ENCODE data around the gene TAF4B.

Gene TAF4B

DNA sequence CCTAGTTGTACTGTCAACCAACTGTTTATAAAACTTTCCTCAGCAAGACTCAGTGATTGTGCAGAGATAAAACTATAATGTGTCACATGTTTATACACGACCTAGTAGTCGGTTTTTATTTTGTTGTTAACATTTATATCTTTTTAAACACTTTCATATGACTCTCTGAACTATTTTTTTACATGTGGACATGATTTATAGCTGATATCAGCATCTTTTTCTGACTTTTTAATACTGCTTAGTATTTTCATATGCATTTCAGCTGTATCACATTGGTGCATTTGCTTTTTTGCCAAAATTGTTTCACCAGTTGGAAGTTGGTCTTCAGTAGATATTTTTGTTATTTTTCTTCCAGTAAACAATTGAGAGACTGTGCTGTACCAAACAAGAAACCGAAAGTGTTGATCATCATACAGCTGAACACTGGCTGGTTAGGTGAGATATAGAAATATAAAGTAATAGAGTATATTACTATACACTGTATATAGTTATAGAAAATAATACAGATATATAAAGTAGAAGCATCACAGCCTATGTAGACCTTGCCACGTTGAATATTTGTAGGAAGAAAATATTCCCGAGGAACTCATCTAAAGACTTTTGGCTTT is 167.9 kb downstream of the TAF4B start:
- DNase-seq: no peak

DNA sequence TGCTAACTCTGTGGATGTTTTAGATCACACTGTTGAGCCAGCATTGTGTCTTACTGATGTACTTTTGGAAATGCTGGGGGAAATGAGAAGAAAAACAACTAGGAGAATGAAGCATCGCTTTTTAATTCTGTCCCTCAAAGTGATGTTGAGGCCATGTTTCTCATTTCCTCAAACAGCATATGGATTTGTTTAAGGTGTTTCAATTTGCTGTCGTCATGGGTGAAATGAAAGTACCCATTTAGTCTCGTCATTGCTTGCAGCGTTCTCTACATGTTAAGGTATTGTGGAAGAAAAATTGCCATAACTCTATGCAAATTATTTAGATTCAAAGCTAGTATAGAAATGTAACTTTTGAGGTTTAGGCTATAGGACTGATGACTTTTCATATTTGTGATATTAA is 170.8 kb downstream of the TAF4B start:
- no peak for DNase-seq

DNA sequence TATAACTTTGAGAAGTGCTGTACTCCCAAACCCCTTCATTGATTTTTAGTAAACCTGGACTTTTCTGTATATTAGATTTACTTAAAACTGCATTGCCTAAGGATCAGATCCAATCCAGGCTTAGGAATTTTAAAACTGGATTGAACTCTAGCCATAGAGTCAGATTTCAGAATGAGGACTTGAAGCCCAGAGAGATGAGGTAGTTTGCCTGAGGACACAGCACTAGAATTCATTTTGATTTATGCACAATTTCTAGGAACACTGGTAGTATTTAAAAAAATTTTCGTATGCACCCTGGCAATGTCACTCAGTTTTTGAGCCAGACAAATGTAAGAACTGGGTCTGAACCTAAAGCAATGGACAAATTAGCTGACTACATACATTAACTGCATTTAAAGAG is 177.2 kb downstream of the TAF4B start:
- DNase-seq: no peak

DNA sequence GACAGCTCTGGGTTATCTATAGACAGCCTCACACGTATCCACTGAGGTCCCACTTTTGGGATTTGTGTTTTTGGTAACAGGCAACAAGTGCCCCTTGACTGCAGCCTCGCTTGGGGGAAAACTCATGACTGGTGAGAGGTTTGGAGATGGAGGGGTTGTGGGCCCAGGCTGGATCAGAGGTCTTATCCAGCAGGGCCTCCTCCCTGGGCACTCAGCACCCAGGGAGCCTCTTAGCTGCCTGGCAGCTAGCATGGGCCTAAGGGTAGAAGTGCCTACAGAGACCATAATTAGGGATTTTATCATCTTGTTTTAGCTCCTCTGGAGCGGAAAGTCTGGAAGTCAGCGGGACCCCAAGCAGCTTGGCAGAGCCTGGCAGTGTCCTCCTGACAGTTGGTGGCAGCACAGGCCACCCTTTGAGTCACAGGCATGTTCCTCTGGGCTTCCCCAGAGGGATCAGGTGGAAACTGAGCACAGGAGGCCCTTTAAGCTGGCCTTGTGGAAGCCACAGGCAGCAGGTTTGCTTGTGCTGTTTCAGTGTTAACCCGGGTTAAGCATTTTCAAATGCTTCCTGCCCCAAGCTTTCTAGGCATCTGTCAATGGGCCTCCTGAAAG is 179.1 kb downstream of the TAF4B start:
- peak; percentile 44 for DNase-seq

DNA sequence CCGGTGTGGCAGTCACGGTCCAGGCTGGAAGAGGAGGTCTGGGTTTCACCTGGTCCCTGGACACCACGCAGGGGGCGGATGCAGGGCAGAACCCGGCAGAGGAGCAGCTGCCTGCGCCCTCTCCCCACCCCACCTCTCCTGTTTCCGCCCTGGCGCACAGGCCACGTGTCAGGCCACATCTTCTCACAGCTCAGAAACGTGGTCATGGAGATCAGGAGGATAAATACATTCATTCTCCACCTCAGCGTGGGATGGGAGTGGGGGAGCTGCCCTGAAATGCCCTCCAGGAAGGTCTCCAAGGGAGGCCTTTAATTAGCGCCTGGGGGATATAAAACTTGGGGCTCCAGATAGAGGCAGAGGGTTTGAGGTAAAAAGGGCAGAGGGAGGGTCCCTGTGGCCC is 180.1 kb downstream of the TAF4B start:
- DNase-seq: no peak

DNA sequence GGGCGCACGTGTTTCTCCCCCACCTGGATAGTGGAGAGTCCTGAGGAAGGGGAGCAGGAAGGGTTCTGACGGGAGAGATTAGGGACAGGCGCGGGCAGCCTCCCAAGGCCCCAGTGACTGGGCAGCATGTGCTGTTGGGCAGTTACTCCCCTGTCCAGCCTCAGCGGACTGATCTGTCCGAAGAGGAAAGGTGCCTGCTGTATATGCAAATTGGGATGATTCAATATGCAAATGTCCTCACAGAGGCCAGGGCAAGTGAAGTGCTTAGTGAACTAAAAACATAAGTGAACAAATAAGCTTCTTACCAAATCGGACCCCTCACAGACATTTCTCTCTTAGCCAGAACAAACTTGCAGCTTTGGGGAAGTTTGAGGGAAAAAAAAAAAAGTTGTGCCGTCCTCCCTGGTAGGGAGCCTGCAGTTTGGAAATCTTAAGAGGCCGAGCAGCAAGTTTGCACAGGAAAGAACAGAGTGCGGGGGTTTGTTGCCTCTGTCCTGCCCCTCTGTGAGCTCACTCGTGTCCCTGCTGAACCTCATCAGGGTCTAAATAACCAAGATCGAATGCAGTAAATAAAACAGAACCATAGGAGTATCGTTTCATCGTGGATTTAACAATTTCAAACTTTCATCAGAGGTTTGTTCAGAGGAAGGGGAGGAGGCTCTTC is 180.7 kb downstream of the TAF4B start:
- no peak for DNase-seq

DNA sequence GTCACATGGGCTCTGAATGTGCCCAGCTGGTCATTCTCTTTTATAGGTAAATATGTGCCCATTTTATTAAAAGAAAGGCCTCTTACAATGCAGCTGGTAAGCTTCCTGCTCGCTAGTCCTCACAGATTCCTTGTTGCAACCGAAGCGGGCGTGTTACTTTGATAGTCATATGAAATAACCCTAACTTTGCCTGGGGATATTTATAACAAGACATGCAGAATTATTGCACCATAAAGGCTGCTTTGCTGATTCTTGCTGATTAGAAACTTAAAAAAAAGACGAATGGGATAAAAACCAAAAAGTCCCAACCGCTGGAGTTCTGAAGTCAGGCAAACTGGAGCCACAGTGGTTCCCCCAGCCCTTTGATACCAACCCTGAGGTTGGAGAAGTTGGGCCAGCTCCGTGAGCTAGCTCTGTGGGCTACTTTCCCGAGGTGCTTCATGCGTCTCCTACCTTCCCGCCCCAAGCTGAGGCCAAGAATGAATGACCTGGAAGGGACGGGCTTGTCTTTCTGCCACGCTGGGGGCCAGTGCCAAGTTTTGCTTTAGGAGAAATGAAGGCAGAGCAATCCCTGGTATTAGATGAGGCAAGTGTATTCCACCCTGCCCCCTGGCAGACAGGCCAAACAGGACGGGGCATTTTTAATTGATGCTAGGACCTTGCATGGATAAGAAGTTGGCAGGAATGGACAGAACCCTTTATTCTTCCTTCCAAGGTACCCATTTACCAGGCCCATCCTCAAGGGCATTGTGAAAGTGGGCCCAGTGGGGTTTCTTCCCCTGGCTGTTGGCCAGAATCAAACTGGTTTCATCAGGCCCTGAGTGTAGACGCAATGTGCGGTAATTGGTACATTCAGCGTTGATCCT is 181.7 kb downstream of the TAF4B start:
- no peak for DNase-seq

DNA sequence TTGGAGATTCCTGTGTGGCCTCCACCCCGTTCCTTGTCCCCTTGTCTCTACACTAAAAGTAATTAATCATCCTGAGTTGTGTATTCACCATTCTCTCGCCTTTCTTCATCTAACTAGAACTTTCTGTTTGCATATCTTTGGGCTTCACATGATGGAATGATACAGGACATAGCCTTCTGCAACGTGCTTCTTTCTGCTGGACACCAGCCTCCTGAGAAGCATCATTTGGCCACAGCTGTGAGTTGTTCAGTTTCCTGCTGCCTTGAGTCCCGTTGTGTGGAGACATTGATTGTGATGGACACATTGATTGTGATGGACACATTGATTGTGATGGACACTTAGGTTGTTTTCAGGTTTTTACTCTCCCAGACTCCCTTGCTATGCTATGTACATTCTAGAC is 182.8 kb downstream of the TAF4B start:
- DNase-seq: no peak

DNA sequence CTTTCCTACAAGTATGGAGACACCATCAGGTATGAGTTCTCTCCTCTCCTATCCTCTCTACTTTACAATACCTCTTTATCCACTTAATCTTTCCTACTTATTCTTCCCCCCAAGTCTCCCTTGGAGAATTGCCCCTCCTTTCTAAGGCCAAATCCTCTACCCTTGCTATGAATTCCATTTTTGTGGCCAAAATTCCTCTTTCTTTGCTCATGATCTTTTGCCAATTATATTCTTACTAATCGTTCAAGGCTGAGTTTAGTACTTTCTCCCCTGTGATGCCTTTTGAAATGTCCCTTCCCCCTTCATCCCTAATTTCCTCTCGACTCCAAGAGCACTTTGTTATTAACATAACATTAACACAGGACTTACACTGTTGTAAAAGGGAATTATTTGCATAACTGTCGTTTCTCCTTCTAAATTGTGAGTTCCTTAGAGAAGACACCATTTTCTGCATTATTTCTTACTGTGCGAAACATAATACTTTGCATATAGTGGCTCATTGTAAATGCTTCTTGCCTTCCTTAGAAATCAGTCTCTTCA is 188.7 kb downstream of the TAF4B start:
- DNase-seq: no peak

DNA sequence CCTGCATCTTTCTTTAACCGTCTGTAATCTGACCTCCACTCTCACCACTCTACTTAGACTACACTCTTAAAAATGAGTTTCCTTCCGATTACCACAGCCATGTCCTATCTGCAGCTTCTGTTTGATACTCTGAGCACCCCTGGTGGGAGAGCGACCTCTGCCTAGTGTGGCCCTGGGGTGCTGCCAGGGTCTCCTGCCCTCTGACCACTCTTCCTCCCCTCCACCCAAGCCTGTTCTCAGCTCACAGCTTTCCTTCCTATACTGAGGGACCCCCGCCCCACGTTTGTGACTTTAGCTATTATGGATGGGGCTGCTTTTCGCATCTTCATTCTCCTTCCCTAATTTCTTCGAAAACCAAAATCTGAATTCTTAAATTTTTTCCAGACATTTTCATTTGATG is 189.4 kb downstream of the TAF4B start:
- DNase-seq: no peak

DNA sequence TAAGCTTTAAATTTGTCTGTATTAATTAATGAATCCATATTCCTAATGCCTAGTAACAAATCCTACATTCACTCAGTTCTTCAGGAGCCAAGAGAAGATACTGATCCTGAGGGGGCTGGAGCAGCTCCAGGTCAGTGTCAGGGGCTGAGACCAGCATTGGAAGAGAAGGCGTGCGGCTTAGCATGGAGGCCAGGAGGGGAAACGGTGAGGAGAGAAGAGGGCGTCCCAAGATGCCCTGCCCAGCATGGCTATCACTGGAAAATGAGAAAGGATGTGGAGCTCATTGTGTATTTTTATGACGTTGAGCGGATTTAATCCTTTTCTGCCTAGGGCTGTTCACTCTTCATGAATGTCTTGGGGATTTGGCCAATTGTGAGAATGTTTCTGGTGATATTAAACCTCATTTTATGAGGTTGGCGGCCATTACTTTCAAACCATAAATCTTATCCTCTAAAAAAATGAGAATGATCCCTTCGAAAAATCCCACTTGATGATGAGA is 190.5 kb downstream of the TAF4B start:
- no peak for DNase-seq

DNA sequence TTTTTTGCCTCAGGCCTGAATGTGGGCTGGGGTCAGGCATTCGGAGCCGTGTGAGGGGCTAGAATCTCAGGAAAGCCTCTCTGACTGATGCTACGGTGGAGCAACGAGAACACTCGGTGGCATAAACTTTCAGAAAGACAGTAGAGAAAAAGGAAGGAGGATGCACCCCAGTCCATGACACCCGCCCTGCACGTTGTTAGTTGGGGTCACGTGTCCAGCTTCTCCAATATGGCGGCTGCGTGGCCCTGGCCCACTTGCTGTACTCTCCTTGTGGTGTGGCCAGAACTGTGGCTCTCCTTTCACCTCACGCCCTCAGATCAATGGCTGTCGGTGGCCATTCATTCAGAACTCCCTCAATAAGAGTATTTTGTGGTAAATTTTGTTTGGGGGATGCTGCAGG is 190.9 kb downstream of the TAF4B start:
- no peak for DNase-seq

DNA sequence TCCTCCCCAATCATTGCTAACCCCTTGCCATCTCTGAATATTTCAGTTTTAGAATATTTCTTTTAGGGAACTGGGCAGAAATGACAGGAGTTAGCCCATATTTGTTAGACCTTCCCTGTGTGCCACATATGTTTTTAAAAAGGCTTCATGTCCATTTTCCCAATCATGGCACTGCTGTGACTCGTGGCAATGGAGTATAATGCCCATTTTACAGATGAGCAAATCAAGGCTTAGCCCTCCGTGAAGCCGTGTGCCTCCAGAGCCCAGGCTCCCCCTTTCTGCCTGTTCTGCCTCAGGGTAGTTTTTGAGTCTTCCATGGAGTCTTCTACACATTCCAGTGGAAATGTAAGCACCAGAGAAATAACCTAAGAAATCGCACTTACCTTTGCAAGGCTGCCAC is 192.0 kb downstream of the TAF4B start:
- DNase-seq: no peak

DNA sequence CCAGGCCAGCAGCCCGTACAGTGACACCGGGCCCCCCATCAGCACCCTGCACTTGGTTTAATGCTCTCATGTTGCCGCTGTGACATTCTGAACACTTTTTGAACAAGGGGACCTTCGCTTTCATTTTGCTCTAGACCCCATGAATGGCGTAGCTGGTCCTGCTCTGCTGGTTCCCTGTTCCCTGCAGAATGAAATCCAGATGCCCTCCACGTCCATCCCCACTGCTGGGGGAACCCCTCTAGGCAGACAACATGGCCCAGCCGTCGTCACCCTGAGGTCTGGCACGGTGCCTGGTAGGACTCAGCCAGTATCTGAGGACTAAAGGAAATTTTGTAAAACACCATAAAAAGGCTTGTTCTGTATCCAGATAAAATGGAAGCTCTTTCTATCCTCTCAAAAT is 193.5 kb downstream of the TAF4B start:
- no peak for DNase-seq

DNA sequence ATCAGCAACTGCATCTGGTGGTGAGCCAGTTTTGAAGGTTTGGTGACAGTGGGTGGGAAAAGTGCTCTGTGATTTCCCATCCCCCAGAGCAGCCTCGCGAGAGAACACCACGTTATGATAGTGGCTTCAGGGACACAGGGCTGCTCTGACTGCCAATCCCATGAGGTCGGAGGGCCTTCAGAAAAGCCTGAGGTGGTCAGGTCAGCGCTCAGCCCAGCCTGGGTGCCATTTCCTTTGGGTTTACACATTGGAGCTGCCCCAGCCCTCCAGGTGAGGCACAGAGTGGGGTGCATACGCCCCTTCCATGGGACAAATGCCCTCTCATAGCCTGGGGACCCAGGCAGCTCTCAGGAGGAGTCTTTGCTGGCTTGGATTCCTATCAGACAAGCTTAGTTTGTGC is 195.3 kb downstream of the TAF4B start:
- no peak for DNase-seq

DNA sequence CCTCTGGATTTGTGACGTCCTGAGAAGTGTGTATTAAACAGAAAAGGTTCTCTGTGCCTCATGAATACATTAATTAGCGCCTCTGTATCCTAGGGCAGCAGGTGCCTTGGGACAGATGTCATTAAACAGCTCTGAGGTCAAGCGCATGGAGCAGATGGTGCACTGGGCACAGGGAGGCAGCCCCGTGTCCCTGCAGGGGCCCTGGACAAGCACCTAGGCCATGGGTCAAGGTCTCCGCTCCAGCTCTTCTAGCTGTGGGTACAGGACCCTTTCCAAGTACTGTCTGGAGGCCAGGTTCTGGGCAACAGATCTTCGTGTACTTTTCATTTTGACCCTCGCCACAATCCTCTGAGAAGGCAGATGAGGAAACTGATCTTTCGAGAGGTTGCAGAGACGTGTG is 195.7 kb downstream of the TAF4B start:
- DNase-seq: no peak

DNA sequence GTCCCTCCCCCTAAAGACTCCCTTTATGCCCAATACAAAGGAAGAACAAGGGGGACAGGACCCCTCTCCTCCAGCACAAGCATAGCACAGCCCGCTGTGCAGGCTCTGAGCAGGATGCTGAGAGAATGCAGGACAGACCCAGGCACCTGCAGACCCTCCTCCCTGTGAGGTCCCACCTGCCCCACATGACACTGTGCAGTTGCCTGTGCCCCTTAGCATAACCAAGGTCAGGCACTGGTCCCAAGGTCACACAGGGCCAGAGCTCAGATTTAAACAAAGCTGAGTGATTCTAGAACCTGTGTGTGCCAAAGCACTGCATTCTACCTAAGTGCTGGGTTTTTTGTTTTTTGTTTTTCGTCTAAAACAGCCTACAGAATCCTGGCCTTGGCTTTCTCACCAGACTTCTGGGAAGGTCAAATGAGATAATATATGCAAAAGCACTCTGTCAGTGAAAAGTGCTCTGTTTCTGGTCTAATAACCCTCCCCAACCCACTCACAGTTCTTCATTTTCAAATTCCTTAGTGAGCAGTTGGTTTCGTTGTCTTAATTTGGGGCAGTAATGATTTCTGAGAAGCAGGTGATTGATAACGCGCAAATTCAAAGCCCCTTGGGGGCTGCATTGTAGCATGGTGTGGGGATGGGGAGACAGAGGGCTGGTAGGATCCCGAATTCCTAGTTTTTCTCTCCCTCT is 196.4 kb downstream of the TAF4B start:
- no peak for DNase-seq

DNA sequence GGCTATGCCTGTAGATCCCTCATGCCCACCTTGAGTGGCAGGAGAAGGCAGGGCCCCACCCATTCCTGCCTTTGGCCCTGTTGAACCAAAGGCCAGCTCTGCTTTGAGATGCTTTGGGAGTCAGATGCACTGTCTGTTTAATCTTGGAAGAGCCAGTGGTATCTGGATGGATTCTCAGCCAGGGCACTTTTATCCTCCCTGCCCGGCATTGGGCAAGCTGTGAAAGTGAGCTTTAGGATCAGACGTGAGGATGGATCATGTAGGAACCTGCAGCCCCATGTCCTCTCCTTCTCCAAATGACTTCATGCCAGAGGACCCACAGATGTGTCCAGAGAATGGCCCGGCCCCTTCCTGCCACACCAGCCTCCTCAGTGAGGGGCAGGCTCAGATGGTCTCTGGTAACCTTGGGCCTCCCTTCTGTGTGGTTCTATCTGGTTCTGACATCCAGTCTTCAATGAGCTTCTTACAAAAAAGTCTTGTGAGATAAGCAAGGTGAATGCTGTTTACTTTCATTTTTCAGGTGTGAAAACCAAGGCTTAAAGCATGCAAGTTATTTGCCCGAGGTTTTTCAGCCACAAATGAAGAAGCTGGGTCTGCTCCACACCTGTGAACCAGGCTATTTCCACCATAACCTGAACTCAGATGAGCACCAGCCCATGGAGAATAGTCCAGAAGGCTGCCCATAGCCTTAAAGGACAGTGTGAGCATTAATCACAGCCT is 198.3 kb downstream of the TAF4B start:
- no peak for DNase-seq

DNA sequence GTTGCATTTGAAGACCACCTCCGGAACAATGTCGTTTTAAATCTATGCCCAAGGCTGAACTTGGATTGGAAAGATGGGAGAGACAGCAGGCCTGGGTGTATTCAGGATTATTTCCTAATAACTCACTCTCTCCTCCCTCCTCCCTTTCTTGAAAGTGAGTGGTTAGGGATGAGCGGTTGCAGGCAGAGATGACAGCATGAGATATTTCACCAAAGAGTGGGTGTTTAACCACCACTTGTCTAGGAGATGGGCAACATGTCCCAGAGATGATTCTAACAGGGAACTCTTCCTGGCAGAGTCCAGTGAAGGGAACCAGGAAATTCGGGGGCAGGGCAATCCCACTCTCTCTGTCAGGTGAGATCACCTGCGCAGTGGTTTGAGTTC is 198.9 kb downstream of the TAF4B start:
- DNase-seq: no peak

DNA sequence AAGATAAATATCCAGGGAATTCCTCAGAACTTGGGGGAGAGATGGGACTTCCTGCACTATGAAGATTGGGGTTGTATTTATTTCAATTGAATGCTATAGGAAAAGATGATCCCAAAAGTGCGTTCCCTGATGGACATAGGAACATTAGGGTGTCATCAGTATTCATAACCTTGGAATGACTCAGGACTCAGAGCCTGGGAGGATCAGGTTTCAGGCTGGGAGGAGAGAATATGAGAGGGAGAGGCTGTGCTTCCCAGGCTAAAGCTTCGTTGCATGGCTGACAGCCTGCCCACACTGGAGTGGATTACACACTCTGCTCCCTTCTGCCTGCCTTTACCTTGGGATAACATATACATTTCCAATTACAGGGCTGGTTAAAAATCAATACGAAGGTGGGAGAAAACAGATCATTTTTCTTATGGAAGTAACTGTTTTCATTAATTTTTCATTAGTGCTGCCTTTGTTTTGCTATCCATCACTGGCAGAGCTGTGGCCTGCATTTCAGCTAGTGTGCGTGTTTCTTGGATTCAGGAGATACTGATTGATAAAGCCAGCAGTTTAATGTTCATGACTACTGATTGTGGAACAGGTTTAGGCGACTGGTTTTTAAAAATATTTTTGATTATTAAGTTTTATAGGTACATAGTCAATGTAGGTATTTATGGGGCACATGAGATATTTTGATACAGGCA is 203.4 kb downstream of the TAF4B start:
- DNase-seq: peak; percentile 34

DNA sequence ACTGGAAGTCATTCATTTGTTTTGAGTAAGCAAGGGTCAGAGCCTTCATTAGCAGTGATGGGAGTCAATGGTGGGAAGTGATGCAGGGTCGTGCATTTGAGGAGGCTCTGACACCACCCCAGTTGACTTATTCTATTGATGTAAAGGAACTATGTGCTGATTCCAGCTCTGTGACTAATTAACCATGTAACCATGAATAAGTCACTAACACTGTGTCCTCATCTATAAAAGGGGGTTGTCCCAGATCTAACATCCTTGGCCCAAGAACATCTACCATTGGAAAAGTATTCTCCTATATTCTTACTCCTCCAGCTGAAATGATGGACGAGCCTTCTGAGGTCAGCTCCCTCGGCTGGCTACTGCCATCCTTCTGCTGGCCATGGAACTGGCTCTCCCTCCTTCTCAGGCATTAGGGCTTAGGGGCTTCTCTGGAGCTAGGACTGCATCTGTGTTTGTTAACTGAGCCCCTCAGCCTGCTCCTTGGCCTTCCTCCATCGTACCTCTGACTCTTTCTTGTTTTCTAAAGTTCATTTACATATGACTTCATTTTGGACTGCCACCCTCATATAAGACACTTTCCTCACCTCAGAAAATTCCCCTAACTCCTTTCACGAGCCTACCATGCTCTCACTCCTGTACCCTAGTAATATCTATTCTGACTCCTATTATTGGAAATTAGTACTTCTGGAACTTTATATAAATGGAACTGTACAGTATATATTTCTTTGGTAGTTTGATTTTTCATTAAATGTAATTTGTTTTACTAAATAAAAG is 206.6 kb downstream of the TAF4B start:
- DNase-seq: no peak

Measured in DMS153 (cell line).